Uterus (tissue), 2 donors: ENCODE measurements around the gene PLXNA4.

ENCODE experiments used
- POLR2A ChIP-seq, 2 donors: fragments of 450-650 bp; IDR thresholded peaks; one replicate each; pipeline ENCODE4 v1.6.1; 2016; ENCODE audit warnings: antibody characterized with exemption in 2 of 2, mild to moderate bottlenecking in 1 of 2, moderate library complexity in 1 of 2
- TF ChIP-seq, protein P1 (sequence below), 4 experiments: fragments of 200-600 bp in 2 of 4; fragments of 450-650 bp in 2 of 4; sonication (generic) in 2 of 4; IDR thresholded peaks; one replicate each; pipeline ENCODE4 v1.5.1; 2016 to 2019; ENCODE audit warnings: antibody characterized with exemption in 4 of 4, mild to moderate bottlenecking in 2 of 4, moderate library complexity in 1 of 4

DNA sequence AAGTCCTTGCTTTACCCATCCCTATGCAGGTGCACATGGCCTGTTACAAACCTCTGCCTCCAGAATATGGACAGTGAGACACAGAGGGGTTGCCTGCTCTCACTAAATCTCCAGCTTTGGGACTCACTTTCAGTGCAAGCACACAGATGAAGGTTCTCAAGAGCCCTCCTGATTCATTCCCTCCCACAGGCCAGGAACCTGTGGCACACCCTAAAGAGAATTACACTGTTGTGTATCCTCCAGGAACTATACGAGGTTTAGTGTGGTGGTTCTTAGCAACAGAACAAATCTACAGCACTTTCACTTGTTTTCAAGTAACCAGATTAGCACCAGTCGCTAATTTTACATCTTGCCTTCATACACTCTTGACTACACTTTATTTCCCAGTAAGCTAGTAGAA, 192.3 kb downstream of the PLXNA4 start:
- TF ChIP-seq, protein P1, sequence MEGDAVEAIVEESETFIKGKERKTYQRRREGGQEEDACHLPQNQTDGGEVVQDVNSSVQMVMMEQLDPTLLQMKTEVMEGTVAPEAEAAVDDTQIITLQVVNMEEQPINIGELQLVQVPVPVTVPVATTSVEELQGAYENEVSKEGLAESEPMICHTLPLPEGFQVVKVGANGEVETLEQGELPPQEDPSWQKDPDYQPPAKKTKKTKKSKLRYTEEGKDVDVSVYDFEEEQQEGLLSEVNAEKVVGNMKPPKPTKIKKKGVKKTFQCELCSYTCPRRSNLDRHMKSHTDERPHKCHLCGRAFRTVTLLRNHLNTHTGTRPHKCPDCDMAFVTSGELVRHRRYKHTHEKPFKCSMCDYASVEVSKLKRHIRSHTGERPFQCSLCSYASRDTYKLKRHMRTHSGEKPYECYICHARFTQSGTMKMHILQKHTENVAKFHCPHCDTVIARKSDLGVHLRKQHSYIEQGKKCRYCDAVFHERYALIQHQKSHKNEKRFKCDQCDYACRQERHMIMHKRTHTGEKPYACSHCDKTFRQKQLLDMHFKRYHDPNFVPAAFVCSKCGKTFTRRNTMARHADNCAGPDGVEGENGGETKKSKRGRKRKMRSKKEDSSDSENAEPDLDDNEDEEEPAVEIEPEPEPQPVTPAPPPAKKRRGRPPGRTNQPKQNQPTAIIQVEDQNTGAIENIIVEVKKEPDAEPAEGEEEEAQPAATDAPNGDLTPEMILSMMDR (IDR thresholded peaks at IDR 0.05): no peak
- TF ChIP-seq POLR2A (IDR thresholded peaks at IDR 0.05): no peak
